Naive thymus-derived CD8-positive, alpha-beta T cell (primary cell): ENCODE data around the gene GPR162. TPM values are rescaled to one million over a fixed set of nuclear protein-coding genes. Genes with fewer than 3 reads are reported as not detected.

ENCODE experiments used
- ATAC-seq, 2 donors: fragments of 150-1000 bp; cut with Tn5 transposase in 1 of 2; sonication (Bioruptor Pico), chemical (Tn5 transposase) in 1 of 2; 1 replicate in 1 of 2; 2 replicates in 1 of 2; pipeline ENCODE4 v1.10.0; 2021; ENCODE audit warnings: mild to moderate bottlenecking in 2 of 2, moderate library complexity in 2 of 2
- POLR2A ChIA-PET: fragments of 350-600 bp; sonication (Branson Sonifier 250); formaldehyde crosslinking; loops from one replicate; lab custom pipeline; 2021; ENCODE audit warnings: antibody characterized with exemption; lab: Charles Lee
- DNase-seq, 10 donors: peaks; one replicate each; pipeline versions ENCODE4 v3.0.0 to v3.0.0-alpha.2; 2020 to 2022
- H3K27ac Mint-ChIP-seq, 10 donors: one replicate each; pipeline ENCODE4 v1.8.0; 2020 to 2022; ENCODE audit warnings: mild to moderate bottlenecking in 10 of 10, mixed read lengths in 10 of 10, moderate library complexity in 4 of 10, inconsistent platforms in 1 of 10
- H3K27me3 Mint-ChIP-seq, 5 donors: one replicate each; pipeline ENCODE4 v1.8.0; 2021 to 2022; ENCODE audit warnings: mixed read lengths in 5 of 5
- H3K36me3 Mint-ChIP-seq, 3 donors: one replicate each; pipeline ENCODE4 v1.8.0; 2020 to 2022; ENCODE audit warnings: mixed read lengths in 3 of 3, mild to moderate bottlenecking in 2 of 3, inconsistent platforms in 1 of 3
- H3K4me1 Mint-ChIP-seq, 4 donors: one replicate each; pipeline ENCODE4 v1.8.0; 2021 to 2022; ENCODE audit warnings: mixed read lengths in 4 of 4
- H3K4me3 Mint-ChIP-seq, 10 donors: one replicate each; pipeline ENCODE4 v1.8.0; 2020 to 2022; ENCODE audit warnings: mild to moderate bottlenecking in 10 of 10, mixed read lengths in 10 of 10, moderate library complexity in 6 of 10, inconsistent platforms in 1 of 10
- H3K9me3 Mint-ChIP-seq, 9 donors: one replicate each; pipeline ENCODE4 v1.8.0; 2020 to 2022; ENCODE audit warnings: mixed read lengths in 9 of 9, mild to moderate bottlenecking in 3 of 9, inconsistent platforms in 1 of 9, moderate library complexity in 1 of 9
- polyA plus RNA-seq, 3 donors: library from polyadenylated mRNA; unstranded; fragments of 300-500 nt; fragmentation: Illumina TruSeq; gene quantifications; one replicate each; pipeline ENCODE4 v1.2.3, GENCODE V29; 2021
- total RNA-seq, 8 experiments: library from RNA in 2 of 8; stranded (reverse) in 2 of 8; gene quantifications; one replicate each; pipeline ENCODE4 v1.2.3 and lab custom pipeline; 2021 to 2026

The GPR162 gene
- total and polyA plus RNA-seq, 5 experiments from 2014 or later = not detected

DNA sequence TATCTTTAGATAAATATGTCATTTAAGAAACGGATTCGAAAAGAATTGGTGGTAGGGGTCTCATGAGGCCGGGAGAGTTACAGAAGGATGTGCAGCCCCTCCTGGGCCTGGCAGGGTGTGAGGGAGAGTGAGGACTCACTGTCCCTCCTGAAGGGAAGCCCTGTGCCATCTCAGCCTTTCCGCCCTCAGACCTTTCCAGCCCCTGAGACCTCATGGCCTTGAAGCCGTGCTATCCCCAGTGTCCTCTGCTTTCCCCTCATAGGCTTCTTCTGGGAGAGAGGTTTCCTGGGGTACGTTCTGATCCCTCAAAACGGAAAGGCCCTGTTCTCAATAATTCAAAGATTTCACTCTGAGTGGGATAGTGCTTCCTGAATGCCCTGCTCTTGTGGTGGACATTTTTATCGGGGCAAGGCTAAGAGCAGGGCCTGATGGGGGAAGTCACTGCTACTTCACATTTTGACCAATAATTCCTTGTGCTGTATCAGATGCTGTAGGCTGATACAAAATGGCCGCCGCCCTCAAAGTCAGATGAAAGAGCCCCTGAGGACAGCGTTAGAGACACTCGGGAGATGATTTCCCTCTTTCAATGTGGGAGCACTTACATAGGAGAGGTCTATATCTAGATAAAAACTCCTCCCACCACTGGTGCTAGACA, 31.0 kb upstream of the GPR162 start:
- Mint-ChIP-seq H3K36me3 (no peaks in the 10 kb centered on the region), H3K4me3 (peak overlapping the region in 1 of 10 donors; percentile 60), H3K9me3 (no peaks in the 10 kb centered on the region), H3K27ac (peak overlapping the region in 1 of 10 donors; percentile 78), H3K4me1 (peaks cover 30 to 59% (median 50%) of the 10 kb centered on the region in 4 donors), H3K27me3 (peaks cover 0 to 5% (median 0%) of the 10 kb centered on the region in 5 donors)
- ATAC-seq (no peak), DNase-seq (no peak)
- POLR2A ChIA-PET = interaction anchor here (1.2 kb wide), 1 partner anchor 38 kb away, joined by 3 read pairs; the partner anchor contains the start of gene MLF2

DNA sequence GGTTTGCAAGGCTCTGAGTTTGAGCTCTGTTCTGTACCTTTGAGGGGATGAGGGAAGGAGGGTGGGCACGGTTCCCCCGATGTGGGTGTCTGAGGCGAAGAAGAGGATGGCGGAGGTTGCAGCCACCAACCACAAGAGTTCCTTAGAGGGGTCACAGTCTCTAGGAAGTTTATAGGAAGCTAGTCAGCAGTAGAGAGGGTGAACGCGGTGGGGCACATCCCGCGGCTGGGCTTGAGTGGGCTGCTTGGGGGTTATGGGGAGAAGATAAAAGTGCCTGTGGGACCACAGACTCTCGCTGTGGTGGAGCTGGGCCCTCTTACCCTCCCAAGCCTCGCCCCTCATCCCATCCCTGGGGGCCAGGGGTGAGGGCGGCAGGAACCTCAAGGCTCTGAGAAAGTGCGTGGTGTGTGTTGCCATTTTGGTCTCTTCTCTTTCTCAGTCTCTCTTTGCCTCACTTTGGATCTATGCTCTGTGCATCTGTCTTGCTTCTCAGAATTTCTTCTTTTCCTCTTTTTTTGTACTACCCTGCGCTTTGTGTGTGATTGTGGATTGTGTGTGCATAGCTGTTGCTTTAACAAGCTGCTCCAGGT, 29.6 kb upstream of the GPR162 start:
- ATAC-seq (peak; percentile 19 to 28), DNase-seq (no peak)
- Mint-ChIP-seq H3K4me3 (peak overlapping the region; percentile 29 to 83 (median 65)), H3K27ac (peak overlapping the region in 9 of 10 donors; percentile 24 to 86 (median 72)), H3K4me1 (peaks cover 21 to 50% (median 39%) of the 10 kb centered on the region in 4 donors), H3K27me3 (peaks cover 0 to 9% (median 0%) of the 10 kb centered on the region in 5 donors), H3K36me3 (no peaks in the 10 kb centered on the region), H3K9me3 (no peaks in the 10 kb centered on the region)
- POLR2A ChIA-PET = interaction anchor here (0.8 to 2.7 kb wide), 7 partner anchors 9 to 160 kb away, joined by 3 to 14 read pairs (median 4); partner anchors contain the start of genes C12orf57, MLF2, PTMS and RNU7-1

GRCh38 chr12:6792522-6793201, 29.0 kb upstream of the GPR162 start:
- no peaks in the 10 kb centered on the region for H3K9me3 Mint-ChIP-seq
- H3K4me3 Mint-ChIP-seq = peak overlapping the region; percentile 29 to 83 (median 70)
- ATAC-seq (peak; percentile 95 to 97), DNase-seq (peak; percentile 17 to 77 (median 54))
- H3K36me3 Mint-ChIP-seq = no peaks in the 10 kb centered on the region
- POLR2A ChIA-PET = interaction anchor here (1.0 to 2.7 kb wide), 7 partner anchors 9 to 161 kb away, joined by 3 to 14 read pairs (median 4); partner anchors contain the start of genes C12orf57, MLF2, PTMS and RNU7-1
- peaks cover 20 to 46% (median 36%) of the 10 kb centered on the region in 4 donors for H3K4me1 Mint-ChIP-seq
- H3K27me3 Mint-ChIP-seq = peaks cover 0 to 12% (median 0%) of the 10 kb centered on the region in 5 donors
- peak overlapping the region; percentile 45 to 86 (median 74) for H3K27ac Mint-ChIP-seq

DNA sequence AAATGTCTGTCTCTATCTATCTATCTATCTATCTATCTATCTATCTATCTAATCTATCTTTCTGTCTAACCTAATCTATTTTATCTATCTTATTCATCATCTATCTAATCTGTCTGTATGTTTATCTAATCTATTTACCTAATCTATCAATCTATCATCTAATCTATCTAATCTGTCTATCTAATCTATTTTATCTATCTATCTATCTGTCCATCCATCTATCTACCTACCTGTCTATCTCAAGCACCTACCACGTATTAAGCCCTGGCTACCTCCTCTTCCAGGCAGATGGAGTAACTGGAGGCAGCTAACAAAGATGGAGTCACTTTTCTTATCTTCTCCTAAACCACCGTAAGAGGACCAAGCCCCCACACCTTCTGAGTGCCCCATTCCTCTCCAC, 26.5 kb upstream of the GPR162 start:
- peaks cover 15 to 30% (median 23%) of the 10 kb centered on the region in 4 donors for H3K4me1 Mint-ChIP-seq
- H3K27ac Mint-ChIP-seq = peak overlapping the region in 1 of 10 donors; percentile 90
- no peak overlapping the region for H3K4me3 Mint-ChIP-seq

DNA sequence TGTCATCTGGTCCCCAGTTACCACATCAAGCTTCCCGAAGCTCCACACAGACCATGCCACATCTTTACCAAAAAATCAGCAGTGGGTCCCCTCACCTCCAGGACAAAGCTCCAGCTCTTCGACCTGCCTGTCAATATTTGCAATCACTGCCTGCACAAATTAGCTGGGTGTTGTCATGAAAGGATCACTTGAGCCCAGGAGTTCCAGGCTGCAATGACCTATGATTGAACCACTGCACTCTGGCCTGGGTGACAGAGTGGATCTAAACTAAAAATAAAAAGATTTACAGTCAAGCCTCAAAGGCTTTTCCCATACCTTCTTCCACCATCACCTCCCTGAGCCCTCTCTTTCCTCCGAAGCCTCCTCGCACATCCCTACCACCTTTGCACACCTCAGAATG, 25.0 kb upstream of the GPR162 start:
- Mint-ChIP-seq H3K36me3 (no peaks in the 10 kb centered on the region), H3K4me3 (no peak overlapping the region), H3K27me3 (peaks cover 0 to 33% (median 9%) of the 10 kb centered on the region in 5 donors), H3K9me3 (no peaks in the 10 kb centered on the region), H3K27ac (no peak overlapping the region), H3K4me1 (peaks cover 15 to 22% (median 21%) of the 10 kb centered on the region in 4 donors)
- ATAC-seq = no peak
- no peak for DNase-seq
- POLR2A ChIA-PET = interaction anchor here (0.5 kb wide), 1 partner anchor 347 kb away, joined by 4 read pairs; no protein-coding TSS in a partner anchor

More for the DNA sequence above, 26.5 kb upstream of the GPR162 start:
- POLR2A ChIA-PET = no interaction called here
- DNase-seq (no peak), ATAC-seq (no peak)
- H3K9me3 Mint-ChIP-seq = no peaks in the 10 kb centered on the region
- H3K36me3 Mint-ChIP-seq = no peaks in the 10 kb centered on the region
- peaks cover 0 to 32% (median 8%) of the 10 kb centered on the region in 5 donors for H3K27me3 Mint-ChIP-seq

DNA sequence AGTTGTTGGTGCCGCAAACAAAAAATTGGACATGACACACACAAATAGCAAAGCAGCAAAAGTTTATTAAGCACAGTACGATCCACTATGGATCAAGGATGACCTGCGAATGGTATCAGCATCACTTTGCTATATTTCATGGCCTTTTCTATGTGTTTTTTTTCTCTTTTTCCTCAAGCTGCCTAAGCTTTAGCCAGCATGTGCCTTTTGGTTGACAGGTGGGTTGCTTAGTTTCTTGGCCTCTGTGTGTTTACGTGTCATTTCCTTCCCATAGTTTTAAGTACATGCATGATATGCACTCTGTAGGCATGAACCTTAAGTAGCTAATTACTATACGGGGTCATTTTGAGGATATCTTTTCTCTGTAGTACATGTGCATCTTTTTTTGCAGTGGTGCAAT, 22.5 kb upstream of the GPR162 start:
- POLR2A ChIA-PET = no interaction called here
- no peaks in the 10 kb centered on the region for H3K36me3 Mint-ChIP-seq
- no peak overlapping the region for H3K27ac Mint-ChIP-seq

GRCh38 chr12:6807170-6807569, 14.5 kb upstream of the GPR162 start:
- no peak overlapping the region for H3K27ac Mint-ChIP-seq
- H3K9me3 Mint-ChIP-seq = no peaks in the 10 kb centered on the region
- H3K27me3 Mint-ChIP-seq = peaks cover 0 to 2% (median 0%) of the 10 kb centered on the region in 5 donors
- peaks cover 0 to 2% (median 0%) of the 10 kb centered on the region in 4 donors for H3K4me1 Mint-ChIP-seq
- no peak for ATAC-seq
- POLR2A ChIA-PET = interaction anchor here (0.5 to 0.7 kb wide), 2 partner anchors 192 to 268 kb away, joined by 3 to 7 read pairs; no protein-coding TSS in a partner anchor
- DNase-seq = no peak
- H3K4me3 Mint-ChIP-seq = no peak overlapping the region
- no peaks in the 10 kb centered on the region for H3K36me3 Mint-ChIP-seq

More for the DNA sequence above, 22.5 kb upstream of the GPR162 start:
- ATAC-seq = no peak
- peaks cover 0 to 2% (median 0%) of the 10 kb centered on the region in 4 donors for H3K4me1 Mint-ChIP-seq
- H3K4me3 Mint-ChIP-seq = no peak overlapping the region
- H3K27me3 Mint-ChIP-seq = peaks cover 0 to 33% (median 10%) of the 10 kb centered on the region in 5 donors
- no peak for DNase-seq
- H3K9me3 Mint-ChIP-seq = no peaks in the 10 kb centered on the region

DNA sequence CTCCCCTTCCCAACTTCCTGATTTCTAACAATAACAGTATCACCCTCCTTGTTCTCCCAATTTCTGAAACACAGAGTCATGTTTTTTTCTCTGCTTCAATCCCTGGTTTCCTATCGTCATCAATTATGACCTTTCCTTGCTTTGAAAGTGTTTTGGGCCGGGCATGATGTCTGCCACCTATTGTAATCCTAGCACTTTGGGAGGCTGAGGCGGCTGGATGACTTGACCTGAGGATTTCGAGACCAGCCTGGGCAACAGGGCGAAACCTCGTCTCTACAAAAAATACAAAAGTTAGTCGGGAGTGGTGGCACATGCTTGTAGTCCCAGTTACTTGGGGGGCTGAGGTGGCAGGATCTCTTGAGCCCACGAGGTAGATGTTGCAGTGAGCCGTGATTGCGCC, 12.6 kb upstream of the GPR162 start:
- H3K27ac Mint-ChIP-seq = no peak overlapping the region

DNA sequence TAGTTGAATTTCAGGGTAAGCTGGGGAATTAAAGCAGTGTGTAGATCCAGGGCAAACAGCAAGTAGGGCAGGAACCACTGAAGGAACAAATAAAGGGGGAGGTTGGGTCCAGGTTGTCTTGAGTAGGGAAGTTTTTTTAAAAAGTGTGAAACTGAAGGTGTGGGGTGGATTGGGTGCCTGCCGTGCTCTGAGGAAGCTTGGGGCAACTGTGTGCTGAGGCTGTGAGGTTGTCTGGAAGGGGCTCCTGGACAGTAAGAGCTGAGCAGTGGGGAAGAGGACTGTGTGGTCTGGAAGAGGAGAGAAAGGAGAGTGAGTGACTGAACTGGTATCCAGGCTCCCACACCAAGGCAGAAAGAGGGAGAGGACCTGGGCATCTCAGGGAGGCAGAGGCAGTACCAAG, 10.9 kb upstream of the GPR162 start:
- no peak for DNase-seq
- H3K4me3 Mint-ChIP-seq = no peak overlapping the region
- H3K4me1 Mint-ChIP-seq = peaks cover 0 to 2% (median 0%) of the 10 kb centered on the region in 4 donors
- H3K36me3 Mint-ChIP-seq = no peaks in the 10 kb centered on the region
- POLR2A ChIA-PET = no interaction called here
- H3K27me3 Mint-ChIP-seq = peaks cover 0 to 3% (median 0%) of the 10 kb centered on the region in 5 donors
- H3K27ac Mint-ChIP-seq = peak overlapping the region in 2 of 10 donors; percentile 27 to 57
- ATAC-seq = no peak
- no peaks in the 10 kb centered on the region for H3K9me3 Mint-ChIP-seq

More for the DNA sequence above, 12.6 kb upstream of the GPR162 start:
- DNase-seq (no peak), ATAC-seq (no peak)
- no peak overlapping the region for H3K4me3 Mint-ChIP-seq
- H3K36me3 Mint-ChIP-seq = no peaks in the 10 kb centered on the region
- H3K4me1 Mint-ChIP-seq = peaks cover 0 to 2% (median 0%) of the 10 kb centered on the region in 4 donors
- H3K27me3 Mint-ChIP-seq = peaks cover 0 to 2% (median 0%) of the 10 kb centered on the region in 5 donors
- no peaks in the 10 kb centered on the region for H3K9me3 Mint-ChIP-seq
- POLR2A ChIA-PET = interaction anchor here (0.5 to 1.5 kb wide), 2 partner anchors 18 to 21 kb away, joined by 5 read pairs; no protein-coding TSS in a partner anchor

GRCh38 chr12:6813363-6813762, 8.3 kb upstream of the GPR162 start:
- H3K27ac Mint-ChIP-seq = no peak overlapping the region
- H3K9me3 Mint-ChIP-seq = no peaks in the 10 kb centered on the region
- H3K36me3 Mint-ChIP-seq = no peaks in the 10 kb centered on the region
- DNase-seq = no peak
- peaks cover 0 to 6% (median 1%) of the 10 kb centered on the region in 4 donors for H3K4me1 Mint-ChIP-seq
- no peak overlapping the region for H3K4me3 Mint-ChIP-seq
- no peak for ATAC-seq
- H3K27me3 Mint-ChIP-seq = peaks cover 0 to 3% (median 0%) of the 10 kb centered on the region in 5 donors
- POLR2A ChIA-PET = interaction anchor here (0.7 kb wide), 1 partner anchor 197 kb away, joined by 4 read pairs; no protein-coding TSS in a partner anchor

GRCh38 chr12:6816598-6816997, 5.0 kb upstream of the GPR162 start:
- peaks cover 7 to 10% (median 9%) of the 10 kb centered on the region in 4 donors for H3K4me1 Mint-ChIP-seq
- no peak for ATAC-seq
- DNase-seq = no peak
- POLR2A ChIA-PET = no interaction called here
- H3K36me3 Mint-ChIP-seq = no peaks in the 10 kb centered on the region
- no peaks in the 10 kb centered on the region for H3K9me3 Mint-ChIP-seq
- H3K27ac Mint-ChIP-seq = no peak overlapping the region
- H3K4me3 Mint-ChIP-seq = no peak overlapping the region
- H3K27me3 Mint-ChIP-seq = peaks cover 0 to 10% (median 7%) of the 10 kb centered on the region in 5 donors

DNA sequence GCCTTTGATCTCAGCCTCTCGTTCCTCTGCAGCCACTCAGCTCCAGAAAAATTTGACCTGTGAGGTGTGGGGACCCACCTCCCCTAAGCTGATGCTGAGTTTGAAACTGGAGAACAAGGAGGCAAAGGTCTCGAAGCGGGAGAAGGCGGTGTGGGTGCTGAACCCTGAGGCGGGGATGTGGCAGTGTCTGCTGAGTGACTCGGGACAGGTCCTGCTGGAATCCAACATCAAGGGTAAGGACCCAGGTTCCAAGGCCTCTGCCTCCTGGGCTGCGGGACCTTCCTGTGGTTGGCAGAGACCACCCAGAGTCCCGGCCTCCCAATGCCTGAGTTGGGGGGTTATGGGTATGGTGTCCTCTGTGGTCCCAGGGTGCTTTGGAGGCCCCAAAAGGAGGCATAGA, 4.5 kb upstream of the GPR162 start:
- peak overlapping the region in 1 of 10 donors; percentile 50 for H3K27ac Mint-ChIP-seq
- H3K9me3 Mint-ChIP-seq = no peaks in the 10 kb centered on the region
- no peaks in the 10 kb centered on the region for H3K36me3 Mint-ChIP-seq
- DNase-seq = no peak
- POLR2A ChIA-PET = interaction anchor here (0.5 kb wide), 1 partner anchor 85 kb away, joined by 3 read pairs; no protein-coding TSS in a partner anchor
- no peak for ATAC-seq
- H3K4me3 Mint-ChIP-seq = no peak overlapping the region
- H3K27me3 Mint-ChIP-seq = peaks cover 0 to 15% (median 9%) of the 10 kb centered on the region in 5 donors
- H3K4me1 Mint-ChIP-seq = peaks cover 11 to 15% (median 12%) of the 10 kb centered on the region in 4 donors
